ENCODE measurements around the gene MSRB3. TPM values are rescaled to one million over a fixed set of nuclear protein-coding genes. Genes with fewer than 3 reads are reported as not detected.

Gene MSRB3
- total RNA-seq, 1 experiment from 2014 or later: 1.1 TPM

DNA sequence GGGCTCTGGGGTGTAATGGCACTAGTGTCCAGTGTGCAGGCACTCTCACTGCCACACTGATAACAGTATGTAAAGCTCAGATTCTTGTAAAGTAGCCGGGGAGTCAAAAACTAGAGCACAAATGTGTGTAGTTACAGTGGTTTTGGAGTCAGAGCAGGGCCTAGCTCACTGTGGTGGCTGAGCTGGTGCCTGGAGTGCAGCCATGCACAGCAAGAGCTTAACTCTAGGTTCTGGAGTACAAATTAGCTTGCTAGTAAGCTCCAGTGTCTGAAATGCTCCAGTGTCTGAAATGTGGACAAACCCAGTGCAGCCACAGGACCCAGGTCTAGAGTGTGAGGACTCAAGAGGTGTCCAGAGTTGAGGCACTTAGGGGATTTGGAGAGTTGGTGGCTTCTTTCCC lies 149.2 kb downstream of the MSRB3 start:
- Histone ChIP-seq H2BK15ac (ENCODE audit: low read depth, low read length) (no peak overlapping the region), H2AFZ (ENCODE audit: low read length) (no peak overlapping the region)
- H3K36me3 Mint-ChIP-seq (ENCODE audit: insufficient read depth in 1 of 3, low read depth in 3 of 3): no peaks in the 10 kb centered on the region

More for the DNA sequence above, 149.2 kb downstream of the MSRB3 start:
- H3K23ac ChIP-seq (ENCODE audit: insufficient read length, low read depth, low read length): no peak overlapping the region
- H3K27me3 Mint-ChIP-seq (ENCODE audit: low read depth): no peaks in the 10 kb centered on the region
- no peaks in the 10 kb centered on the region for H4K20me1 ChIP-seq (ENCODE audit: control insufficient read depth, insufficient read depth, insufficient read length)
- H4K5ac ChIP-seq (ENCODE audit: insufficient read length, low read depth, low read length): no peak overlapping the region
- no peak overlapping the region for H3K56ac ChIP-seq (ENCODE audit: insufficient read length, low read depth, low read length)
- H3K9me3 ChIP-seq (ENCODE audit: control insufficient read depth, low read depth, low read length): no peaks in the 10 kb centered on the region
- no peak for DNase-seq
- no peak overlapping the region for H3K18ac ChIP-seq (ENCODE audit: insufficient read length, low read depth, low read length)
- no peak overlapping the region for H2BK5ac ChIP-seq (ENCODE audit: insufficient read length, low read length)
- no peaks in the 10 kb centered on the region for H3K23me2 ChIP-seq (ENCODE audit: insufficient read length, low read depth, low read length, poor library complexity, severe bottlenecking)
- H4K8ac ChIP-seq (replicated peaks; ENCODE audit: insufficient read length, low read depth, low read length): no peak overlapping the region
- no peak overlapping the region for H2BK12ac ChIP-seq (ENCODE audit: insufficient read length, low read depth, low read length)
- H2BK120ac ChIP-seq (ENCODE audit: low read depth, low read length, poor library complexity, severe bottlenecking): no peak overlapping the region
- no peaks in the 10 kb centered on the region for H3K79me1 ChIP-seq (ENCODE audit: insufficient read depth, low read depth, low read length, poor library complexity, severe bottlenecking)
- no peak overlapping the region for H3K9ac ChIP-seq (ENCODE audit: extremely low read depth, insufficient read length, low read length)
- peak overlapping the region in 2 of 3 experiments; percentile 9 to 88; a peak in 4 of 7 replicates for H3K27ac Mint-ChIP-seq
- TF ChIP-seq, protein P1, sequence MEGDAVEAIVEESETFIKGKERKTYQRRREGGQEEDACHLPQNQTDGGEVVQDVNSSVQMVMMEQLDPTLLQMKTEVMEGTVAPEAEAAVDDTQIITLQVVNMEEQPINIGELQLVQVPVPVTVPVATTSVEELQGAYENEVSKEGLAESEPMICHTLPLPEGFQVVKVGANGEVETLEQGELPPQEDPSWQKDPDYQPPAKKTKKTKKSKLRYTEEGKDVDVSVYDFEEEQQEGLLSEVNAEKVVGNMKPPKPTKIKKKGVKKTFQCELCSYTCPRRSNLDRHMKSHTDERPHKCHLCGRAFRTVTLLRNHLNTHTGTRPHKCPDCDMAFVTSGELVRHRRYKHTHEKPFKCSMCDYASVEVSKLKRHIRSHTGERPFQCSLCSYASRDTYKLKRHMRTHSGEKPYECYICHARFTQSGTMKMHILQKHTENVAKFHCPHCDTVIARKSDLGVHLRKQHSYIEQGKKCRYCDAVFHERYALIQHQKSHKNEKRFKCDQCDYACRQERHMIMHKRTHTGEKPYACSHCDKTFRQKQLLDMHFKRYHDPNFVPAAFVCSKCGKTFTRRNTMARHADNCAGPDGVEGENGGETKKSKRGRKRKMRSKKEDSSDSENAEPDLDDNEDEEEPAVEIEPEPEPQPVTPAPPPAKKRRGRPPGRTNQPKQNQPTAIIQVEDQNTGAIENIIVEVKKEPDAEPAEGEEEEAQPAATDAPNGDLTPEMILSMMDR (conservative IDR thresholded peaks at IDR 0.05): no peak
- no peak overlapping the region for H3K4ac ChIP-seq (ENCODE audit: low read depth, low read length)
- H3K79me2 ChIP-seq (ENCODE audit: insufficient read depth, low read length): no peaks in the 10 kb centered on the region
- H3K4me1 ChIP-seq (ENCODE audit: insufficient read depth, low read length): no peaks in the 10 kb centered on the region; the same call in 1 of the 2 replicates
- H3T11ph ChIP-seq (ENCODE audit: low read length): no peak overlapping the region
- H4K91ac ChIP-seq (ENCODE audit: insufficient read length, low read depth, low read length): no peak overlapping the region
- no CpG with 5 or more reads among the region's 1 CpG for WGBS (ENCODE audit: extremely low coverage, insufficient read length, low lambda C conversion rate)
- H3K9me3 Mint-ChIP-seq: peaks cover 0 to 4% of the 10 kb centered on the region in 2 experiments; a peak in 3 of 5 replicates
- no peaks in the 10 kb centered on the region for H3K27me3 ChIP-seq (ENCODE audit: insufficient read depth, low read length)
- H2BK20ac ChIP-seq (ENCODE audit: low read depth, low read length, poor library complexity, severe bottlenecking): no peak overlapping the region
- peaks cover 21 to 23% of the 10 kb centered on the region in 2 experiments for H3K4me1 Mint-ChIP-seq
- H3K14ac ChIP-seq (ENCODE audit: insufficient read depth, low read length): no peak overlapping the region
- no peak overlapping the region for H3K4me2 ChIP-seq (ENCODE audit: insufficient read depth, insufficient read length, low read length)
- no peak overlapping the region for H3K4me3 Mint-ChIP-seq
- no peak overlapping the region for H3K27ac ChIP-seq (ENCODE audit: insufficient read length, low read depth, low read length)
- H2AK5ac ChIP-seq (ENCODE audit: insufficient read length, low read length): no peak overlapping the region
